Keratinocyte (primary cell): ENCODE measurements around the gene PPIL4.

Experiments used
- EZH2 ChIP-seq: IDR thresholded peaks from one replicate; pipeline ENCODE4 v1.6.1; 2012; ENCODE audit warnings: inconsistent platforms, mild to moderate bottlenecking, low read length, moderate library complexity
- TF ChIP-seq, protein P1 (sequence below), 3 experiments: IDR thresholded peaks in 1 of 3; conservative IDR thresholded peaks in 1 of 3; optimal IDR thresholded peaks in 1 of 3; 2 replicates in 2 of 3; 3 replicates in 1 of 3; pipeline versions ENCODE3 to v1.5.1; 2011; ENCODE audit warnings: low read length in 3 of 3, mild to moderate bottlenecking in 3 of 3, moderate library complexity in 2 of 3, control low read depth in 1 of 3, inconsistent platforms in 1 of 3; ENCODE audit not compliant: insufficient read depth in 2 of 3; ENCODE audit errors: extremely low read depth in 1 of 3

DNA sequence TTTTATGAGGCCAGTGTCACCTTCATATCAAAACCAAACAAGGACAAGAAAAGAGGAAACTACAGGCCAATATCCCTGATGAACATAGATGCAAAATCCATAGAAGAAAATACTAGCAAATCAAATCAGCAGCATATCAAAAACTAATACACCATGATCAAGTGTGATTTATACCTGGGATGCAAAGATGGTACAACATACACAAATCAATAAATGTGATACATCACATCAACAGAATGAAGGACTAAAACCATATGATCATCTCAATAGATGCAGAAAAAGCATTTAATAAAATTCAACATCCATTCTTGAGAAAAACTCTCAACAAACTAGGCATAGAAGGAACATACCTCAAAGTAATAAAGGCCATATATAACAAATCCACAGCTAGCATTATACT is 12.2 kb upstream of the PPIL4 start:
- TF ChIP-seq, protein P1, sequence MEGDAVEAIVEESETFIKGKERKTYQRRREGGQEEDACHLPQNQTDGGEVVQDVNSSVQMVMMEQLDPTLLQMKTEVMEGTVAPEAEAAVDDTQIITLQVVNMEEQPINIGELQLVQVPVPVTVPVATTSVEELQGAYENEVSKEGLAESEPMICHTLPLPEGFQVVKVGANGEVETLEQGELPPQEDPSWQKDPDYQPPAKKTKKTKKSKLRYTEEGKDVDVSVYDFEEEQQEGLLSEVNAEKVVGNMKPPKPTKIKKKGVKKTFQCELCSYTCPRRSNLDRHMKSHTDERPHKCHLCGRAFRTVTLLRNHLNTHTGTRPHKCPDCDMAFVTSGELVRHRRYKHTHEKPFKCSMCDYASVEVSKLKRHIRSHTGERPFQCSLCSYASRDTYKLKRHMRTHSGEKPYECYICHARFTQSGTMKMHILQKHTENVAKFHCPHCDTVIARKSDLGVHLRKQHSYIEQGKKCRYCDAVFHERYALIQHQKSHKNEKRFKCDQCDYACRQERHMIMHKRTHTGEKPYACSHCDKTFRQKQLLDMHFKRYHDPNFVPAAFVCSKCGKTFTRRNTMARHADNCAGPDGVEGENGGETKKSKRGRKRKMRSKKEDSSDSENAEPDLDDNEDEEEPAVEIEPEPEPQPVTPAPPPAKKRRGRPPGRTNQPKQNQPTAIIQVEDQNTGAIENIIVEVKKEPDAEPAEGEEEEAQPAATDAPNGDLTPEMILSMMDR (optimal IDR thresholded peaks at IDR 0.05 in 1 of 3, IDR thresholded peaks at IDR 0.05 in 1 of 3, conservative IDR thresholded peaks at IDR 0.05 in 1 of 3; ENCODE audit: extremely low read depth in 1 of 3, insufficient read depth in 2 of 3, low read length in 3 of 3) = no peak
- TF ChIP-seq EZH2 = no peak
